NCI-H1105 (cell line): Measurements from ENCODE around the gene ANKS1A.

Source experiments
- DNase-seq: peaks from one replicate; lab custom pipeline; 2025; lab: John Stamatoyannopoulos, UW

ANKS1A gene

DNA sequence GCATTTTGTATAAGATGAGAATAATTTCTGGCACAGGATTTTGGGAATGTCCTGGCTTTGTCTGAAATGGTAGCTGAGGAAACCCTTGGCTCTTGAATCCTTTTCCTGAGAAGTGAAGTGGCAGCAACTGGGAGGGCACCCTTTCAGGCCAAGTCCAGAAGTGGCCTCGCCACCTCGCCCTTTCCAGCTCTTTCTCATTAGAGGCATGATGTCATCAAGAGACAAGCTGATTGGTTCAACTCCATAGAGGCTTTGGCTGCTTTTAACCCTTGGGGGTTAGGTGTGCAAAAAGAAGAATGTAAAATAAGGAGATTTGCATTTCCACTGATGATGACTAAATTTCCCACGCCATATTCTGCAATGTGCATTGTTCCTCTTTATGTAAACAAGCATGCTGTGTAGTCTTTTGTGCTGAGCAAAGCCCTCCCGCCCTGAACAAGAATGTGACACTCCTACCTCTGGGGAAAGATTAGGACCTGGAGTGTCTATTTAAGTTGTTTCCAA is 135.5 kb downstream of the ANKS1A start:
- no peak for DNase-seq

DNA sequence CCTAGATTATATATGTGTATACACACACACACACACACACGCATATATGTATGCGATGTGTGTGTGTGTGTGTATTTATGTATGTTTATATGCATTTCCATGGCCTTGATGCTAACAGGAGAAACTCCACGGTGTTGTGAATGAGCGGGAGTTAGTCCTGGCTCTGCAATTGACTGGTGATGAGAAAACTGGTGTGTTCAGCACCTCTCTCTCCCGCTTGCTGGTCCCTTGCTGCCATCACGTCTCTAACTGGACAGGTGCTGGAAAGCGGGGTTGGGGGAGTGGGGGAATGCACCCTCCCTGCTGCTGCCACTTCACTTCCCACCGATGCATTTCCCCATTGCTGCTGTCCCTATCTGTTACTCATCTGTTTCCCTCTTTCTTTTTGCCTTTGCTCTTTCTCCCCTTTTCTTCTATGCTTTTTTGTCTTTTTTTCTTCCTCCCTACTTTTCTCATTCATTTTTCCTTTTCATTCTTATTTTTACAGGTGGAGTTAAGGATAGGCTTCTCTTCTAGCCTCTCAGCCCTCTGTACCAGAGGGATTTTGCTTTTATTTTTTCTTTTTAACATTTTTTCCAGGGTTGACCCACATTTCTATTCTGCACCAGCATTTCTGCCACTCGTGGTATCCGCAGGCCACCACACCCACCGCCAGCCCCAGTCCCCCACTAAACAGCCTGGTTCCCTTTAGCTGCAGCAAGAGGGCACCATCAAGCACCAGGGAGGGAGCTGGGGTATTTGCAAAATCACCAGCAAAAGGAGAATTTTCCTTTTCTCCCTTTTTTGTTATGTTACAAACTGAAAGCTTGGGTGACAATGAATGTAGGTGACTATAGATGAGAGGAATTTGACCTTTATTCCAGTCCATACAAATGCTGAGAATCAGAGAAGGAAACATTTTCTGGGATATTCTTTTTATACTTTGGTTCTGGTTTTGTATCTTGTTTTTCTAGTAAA is 136.5 kb downstream of the ANKS1A start:
- DNase-seq, result no peak

DNA sequence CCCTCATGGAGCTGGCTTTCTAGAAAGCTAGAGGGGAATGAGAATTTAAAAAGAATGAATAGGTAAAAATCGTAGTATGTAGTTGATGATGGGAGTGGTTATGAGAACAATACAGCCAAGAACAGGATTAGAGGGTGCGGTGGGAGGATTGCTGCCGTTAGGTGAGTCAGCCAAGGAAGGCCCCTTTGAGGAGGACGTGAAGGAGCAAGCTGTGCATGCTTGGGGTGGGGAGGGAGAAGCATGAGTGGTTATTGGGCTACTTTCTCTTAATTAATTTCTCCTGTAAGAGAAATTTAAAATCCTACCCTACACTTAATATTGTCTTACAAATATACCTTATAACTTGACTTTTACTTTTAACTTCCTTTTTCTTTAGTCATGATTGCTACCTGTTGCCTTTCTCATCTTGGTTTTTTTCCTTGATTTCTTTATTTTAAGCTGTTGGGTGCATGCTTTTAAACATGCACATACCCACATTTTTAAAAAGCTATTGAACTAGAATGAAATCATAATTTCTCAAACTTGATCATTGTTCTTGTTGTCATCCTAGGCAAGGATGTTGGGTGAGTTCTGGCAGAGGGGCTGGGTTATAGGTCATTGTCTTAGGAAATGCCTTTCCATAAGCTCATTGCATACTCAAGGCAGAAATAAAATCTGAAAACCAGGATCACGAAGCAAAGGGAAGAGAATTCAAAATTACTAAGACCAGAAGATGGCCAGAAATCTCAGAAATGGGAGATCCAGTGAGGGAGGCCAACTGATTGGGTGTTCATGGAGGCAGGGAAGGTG is 137.6 kb downstream of the ANKS1A start:
- DNase-seq, result no peak

DNA sequence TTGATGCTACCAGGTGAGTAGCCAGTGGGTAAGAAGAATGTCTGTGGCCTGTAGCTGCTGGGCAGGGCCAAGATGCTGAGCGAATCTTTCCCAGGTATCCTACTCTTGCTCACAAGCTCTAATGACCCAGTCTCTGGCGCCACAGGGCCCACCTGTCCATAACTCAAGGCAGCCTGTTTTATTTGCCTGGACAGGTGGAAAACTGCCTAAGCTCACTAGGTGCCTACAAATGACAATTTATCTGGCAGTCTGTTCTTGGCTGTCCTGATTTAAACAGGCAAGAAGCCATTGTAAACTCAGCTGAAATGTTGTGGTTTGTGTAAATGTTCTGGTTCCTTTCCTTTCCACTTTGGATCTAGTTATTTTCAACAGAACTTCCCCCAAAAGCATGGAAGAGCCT is 138.8 kb downstream of the ANKS1A start:
- no peak for DNase-seq

DNA sequence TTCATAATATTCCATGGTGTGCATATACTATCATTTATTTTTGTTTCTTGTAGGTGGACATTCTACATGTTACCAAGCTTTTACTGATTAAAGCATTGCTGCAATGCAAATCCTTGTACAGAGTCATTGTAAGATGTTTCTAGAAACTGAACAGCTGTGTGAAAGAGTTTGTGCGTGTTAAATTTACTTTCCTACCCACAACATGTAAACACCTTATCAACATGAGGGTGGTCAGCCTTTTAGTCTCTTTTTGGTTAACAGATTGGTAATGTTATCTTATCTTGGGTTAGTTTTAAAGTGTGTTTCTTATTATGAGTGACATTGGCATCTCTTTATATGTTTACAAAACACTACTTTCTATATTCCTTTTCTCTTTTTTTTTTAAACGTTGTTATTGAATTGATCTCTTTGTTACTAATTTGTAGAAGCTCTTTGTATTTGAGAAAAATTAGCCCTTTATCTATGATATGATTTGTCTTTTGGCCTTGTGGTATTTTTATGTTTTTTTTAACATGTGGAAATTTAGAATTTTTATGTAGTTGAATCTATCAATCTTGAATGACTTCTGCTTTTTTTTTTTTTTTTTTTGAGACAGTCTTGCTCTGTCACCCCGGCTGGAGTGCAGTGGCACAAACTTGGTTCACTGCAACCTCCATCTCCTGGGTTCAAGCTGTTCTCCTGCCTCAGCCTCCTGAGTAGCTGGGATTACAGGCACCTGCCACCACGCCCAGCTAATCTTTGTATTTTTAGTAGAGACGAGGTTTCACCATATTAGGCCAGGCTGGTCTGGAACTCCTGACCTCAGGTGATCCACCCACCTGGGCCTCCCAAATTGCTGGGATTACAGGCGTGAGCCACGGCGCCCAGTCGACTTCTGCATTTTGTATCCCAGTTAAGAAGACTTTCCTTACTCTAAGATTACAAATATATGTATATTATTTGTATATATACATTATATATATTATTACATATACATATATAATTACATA is 140.0 kb downstream of the ANKS1A start:
- DNase-seq, result no peak

DNA sequence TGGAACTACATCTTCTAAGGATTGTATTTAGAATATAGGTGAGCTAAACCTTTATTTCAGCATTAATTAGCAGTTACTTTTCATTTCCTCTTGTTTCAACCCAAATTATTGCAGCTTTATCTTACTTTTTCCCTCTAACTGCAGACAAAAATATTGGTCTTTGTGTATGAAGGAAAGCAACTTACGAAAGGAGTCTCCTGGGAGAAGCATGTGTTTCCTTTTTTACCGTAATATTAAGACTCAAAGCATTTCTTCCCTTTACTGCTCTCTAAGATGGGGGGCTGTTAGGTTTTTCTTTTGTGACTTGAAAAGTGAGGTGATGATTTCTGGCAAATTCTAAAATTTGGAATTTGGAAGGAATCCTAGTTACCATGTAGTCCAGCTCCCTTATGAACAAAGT is 141.0 kb downstream of the ANKS1A start:
- no peak for DNase-seq

DNA sequence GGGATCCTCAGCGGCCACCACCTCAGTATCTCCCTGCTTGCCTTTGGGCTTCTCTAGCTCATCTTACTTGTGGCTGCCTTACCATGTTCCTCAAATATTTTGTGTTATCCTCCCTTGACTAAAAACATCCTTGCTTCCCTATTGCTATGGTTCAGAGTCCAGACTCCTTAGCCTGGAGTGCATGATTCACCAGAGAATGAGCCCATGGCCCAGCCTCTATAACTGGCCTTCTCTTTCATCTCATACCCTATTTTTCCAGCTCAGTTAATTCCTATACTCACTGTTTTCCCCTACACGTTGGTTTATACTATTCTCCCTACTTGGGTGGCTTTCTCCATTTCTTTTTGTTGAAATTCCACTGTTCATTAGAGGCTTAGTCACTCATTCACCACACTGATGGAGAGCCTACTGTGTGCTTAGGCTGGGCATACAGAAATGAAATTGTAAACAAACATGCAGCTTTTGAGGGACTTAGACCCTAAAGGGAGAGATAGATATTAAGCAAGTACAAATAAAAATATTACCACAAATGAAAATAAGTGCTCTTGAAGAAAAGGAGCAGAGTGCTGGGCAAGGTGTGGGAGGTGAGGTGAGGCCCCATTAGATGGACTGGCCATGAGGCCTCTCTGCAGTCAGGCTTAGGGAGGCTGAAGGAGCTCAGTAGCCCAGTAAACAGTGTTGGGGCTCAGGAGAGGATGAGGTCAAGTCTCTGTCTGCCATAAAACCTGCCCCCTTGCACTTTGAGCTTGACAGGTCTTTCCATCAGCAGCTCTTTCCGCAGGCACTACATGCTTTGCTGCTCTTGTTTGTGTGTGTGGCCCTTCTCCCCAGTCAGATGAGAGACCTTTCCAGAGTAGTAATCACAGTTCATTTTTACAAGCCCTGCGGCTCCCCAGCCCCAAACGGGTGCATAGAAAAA is 142.8 kb downstream of the ANKS1A start:
- no peak for DNase-seq

DNA sequence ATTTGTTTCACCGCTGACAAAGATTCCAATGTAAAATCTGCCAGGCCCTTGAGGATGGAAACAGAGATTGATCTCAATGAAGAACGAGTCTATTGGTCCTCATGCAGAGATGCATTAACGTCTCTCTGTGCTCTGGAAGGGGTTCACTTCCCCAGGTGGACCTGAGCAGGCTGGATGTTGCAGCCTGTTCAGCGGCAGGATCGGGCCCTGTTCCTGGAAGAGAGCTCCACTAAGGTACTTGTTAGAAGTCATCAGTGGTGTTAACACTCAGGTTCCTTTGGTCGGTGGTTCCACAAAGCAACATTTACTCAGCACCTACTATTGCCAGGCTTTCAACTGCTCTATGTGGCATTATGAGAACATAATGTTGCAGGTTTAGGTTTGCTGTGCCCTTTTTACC is 144.6 kb downstream of the ANKS1A start:
- DNase-seq, result no peak

DNA sequence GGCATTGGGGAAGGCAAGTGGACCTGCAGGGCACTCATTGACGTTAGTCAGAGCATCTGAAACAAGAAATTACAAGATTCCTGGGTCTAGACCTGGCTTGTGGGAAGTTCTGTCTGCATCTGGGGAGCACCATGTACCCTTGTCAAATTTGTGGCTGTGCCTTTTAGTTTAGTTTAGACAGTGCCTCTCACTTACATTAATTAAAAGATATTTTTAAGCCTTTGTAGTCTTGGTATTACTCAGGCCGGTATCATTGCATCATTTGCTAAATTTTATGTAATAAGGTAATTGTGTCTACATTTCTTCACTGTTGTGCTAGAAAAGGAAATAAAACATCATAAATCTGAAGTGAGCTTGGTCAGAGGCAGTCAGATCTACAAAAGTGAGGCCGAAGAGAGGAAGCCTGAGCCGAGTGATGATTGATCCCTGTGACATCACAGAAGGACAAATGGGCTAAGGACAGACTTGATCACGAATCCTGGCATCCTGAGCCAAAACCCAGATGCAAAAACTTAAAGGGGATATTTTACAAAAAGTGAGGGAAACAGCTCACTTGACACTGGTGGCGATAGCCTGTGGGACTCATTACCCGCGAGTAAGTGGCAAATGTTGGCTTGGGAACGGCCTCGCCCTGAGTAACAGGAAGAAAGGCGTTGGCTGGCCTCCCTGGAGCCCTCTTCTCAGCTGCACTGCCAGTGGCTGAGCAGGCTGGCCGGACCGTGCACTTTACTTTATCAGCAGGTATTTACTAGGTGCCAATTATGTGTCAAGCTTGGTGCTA is 145.5 kb downstream of the ANKS1A start:
- no peak for DNase-seq

DNA sequence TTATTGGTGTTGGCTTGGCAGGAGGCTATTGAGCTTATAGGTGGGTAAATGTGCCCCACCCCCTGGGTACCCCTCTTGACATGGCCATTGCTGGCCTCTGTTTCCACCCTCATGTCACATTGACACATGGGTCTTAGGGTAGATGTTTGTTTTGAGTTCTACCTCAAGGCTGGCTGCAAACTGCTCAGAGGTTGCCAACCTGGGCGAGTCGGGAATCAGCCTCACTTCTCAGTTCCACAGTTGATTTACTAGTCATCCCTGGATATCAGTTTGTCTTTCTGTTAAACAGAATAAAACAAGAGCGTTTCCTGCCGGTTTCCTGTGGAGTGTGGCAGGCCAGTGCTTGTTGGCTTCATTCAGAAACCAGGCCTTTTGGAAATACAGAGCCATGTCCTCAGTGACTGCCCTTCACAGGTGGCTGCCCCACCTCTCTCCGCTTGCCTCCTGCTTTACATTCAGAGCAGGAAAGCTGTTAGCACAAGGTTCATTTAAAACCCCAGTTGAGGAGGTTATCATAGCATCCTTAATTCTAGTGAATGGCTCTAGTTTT is 146.5 kb downstream of the ANKS1A start:
- no peak for DNase-seq

DNA sequence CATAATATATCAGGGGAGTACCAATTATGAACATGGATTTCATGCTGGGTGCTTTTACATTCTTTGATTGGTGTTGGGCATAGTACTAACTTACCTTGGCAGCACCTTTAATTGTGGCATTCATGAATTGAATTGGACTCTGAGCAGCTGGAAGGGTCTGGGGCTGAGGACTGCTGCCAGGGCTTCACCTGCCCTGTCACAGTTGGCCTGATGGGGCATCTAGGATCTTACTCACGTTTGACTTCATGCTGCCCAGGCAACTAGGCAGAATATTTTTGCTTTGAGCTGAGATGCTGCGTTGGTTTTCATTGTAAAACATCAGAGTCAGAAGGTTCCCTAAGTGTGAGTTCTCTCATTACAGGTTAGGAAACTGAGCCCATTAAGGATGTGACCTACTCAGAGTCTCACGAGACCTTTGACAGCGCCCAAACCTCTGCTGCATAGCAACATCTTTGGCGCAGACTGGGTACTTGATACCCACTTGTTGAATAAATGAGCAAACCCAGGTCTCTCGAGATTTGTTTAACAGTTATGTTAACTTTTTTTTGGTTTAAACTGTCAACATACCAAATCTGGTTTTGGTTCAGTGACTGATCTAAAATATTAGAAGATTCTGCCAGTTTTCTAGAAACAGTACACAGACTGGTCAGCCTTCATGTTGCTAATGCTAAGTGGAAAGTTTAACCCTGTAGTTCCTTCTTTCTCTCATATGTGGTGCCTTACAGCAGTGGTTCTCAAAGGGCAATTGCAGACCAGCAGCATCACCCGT is 147.2 kb downstream of the ANKS1A start:
- no peak for DNase-seq

DNA sequence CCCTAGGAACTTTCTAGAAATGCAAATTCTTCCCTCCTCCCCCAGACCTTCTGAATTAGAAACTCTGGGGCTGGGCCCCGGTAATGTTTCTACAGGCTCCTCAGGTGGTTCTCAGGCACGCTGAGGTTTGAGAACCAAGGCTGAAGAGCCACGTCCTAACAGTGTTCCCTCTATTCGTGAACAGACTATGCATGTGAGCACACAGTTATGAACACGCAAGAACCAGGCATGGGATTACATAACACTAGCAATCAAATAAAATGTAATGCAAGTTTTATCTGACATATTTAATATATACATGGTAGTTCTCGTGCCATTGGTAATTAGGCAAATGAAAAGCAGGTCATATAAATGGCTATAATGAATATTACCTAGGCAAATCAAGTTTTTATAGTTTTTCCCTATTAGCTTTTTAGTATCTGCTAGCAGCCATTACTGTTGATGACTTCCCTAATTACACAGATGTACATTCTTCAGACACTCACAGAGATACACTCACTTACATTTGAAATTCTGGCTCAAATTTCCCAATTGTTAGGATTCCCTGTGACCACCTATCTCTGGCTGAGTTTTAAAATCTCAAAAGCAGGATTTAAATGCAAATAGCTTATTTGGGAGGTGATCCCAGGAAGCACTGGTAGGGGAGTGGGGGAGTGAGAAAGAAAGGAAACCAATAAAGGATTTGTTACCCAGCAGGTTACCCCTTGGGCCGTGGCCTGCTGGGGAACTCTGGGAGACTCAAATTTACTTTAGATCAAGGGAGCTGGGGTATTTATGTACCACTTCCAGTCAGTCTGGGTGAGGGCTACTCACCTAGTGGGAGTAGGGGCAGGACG is 148.0 kb downstream of the ANKS1A start:
- DNase-seq, result no peak

DNA sequence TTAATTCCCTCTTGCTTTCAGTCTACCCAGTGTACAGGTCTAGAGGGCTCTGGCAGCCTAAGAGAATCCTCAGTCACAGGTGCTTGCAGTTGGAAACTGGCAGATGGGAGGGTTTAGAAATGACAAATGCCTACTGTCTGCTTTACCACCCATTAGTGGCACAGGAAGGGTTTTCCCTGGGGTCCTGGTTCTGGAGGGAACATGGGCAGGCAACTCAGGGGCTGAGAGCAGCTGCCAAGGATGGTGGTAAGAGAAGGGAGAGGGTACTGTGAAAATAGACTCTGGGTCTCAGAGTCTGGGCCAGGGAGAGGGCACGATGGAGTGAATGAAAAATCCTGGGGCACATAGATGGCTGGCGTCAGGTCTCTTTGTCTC is 148.6 kb downstream of the ANKS1A start:
- no peak for DNase-seq

DNA sequence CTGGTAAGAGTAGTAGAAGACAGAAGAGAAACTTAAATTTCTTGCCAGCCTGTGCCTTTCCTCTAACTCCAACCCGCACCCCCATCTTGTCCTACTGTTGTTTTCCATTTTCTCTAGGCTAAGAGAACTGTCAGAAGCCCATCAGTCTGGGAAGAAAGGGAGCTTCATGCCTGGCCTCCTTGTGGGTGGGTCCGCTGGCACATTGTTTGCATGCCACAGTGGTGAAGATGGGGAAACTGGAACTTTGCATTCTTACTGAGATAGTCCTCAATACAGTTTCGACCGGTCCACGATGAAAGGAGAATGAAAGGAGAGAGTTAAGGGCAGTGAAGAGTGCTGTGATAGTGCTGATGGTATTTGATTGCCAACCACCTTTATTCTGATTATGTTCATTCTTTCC is 149.0 kb downstream of the ANKS1A start:
- DNase-seq, result no peak

DNA sequence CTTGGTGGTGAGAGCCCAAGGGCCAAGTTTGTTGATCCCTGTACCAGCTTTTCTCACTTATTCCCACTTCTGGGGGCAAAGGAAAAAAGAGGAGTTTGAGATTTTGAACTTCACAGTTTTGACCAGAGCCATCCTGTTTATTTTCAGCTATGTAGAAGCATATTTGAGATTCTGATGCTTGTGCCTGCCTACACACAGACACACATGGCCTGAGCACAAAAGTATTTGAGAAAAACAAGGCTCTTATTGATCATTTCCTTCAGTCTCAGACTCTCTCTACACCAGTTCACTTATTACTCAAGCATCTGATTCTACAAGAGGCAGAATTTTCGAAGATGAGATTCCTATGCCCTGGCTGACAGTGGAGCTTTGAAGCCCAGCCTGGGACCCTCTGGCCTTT is 151.3 kb downstream of the ANKS1A start:
- DNase-seq, result no peak

DNA sequence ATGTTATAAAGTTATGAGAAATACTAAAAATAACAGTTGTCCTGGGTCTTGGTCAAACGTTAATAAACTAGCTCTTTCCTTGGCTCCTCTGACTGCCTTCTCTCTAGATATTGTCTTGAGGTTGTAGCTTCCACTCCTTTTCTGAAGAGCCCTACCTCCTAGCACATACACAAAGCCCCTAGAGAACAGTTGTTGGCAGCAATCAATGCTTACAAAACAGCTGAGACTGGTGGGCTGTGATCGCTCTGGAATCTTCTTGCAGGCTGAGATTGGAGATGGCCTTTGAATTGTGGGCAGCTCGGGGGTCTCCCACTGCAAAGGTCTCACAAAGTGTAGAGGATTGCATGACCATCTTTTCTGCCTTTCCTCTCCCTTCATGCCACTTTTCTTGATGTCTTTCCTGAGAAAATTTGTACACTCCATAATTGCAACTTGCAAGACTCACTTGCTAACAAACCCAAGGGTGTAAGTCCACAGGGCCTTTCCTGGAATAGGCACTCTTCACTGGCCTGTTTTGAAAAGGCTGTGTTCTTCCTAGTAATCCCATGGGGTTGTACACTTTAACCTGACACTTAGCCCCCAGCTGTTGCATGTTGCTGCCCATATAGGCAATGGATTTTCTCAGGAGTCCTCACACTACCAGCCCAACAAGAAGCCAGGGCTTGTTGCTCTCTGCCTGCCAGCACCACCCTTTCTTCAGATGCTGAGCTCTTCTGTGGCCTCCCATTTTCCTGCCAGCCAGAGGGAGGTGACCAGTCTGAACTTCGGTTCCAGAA is 152.2 kb downstream of the ANKS1A start:
- DNase-seq, result no peak
